NCI-H82 treated with DMSO at 0.1 percent for 48 hours (cell line): ENCODE measurements around the gene RABEPK.
"Not testable (repeated sequence)": the region's sequence is repeated elsewhere in the genome, so short reads cannot be mapped to it uniquely, and the experiment has no call there.

Source experiments
- DNase-seq: peaks from one replicate; lab custom pipeline; 2025; ENCODE audit not compliant: unreplicated experiment; lab: John Stamatoyannopoulos, UW

The RABEPK gene

DNA sequence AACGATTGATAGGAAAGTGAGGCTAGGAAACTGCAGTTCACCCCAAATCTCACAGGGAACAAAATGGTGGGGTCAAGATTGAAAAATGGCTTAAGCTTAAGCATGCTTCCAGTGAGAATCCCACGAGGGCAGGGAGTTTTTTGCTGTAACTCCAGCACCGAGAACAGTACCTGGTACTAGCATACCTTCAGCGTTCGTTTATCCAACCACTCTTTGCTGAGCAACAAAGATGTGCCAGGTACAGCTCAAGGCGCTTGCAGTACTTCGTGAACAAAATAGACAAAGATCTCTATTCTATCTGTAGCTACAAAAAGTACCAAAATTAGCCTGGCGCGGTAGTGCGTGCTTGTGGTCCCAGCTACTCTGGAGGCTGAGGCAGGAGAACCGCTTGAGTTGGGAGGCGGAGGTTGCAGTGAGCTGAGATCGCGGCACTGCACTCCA, 10.0 kb upstream of the RABEPK start:
- DNase-seq: no peak

DNA sequence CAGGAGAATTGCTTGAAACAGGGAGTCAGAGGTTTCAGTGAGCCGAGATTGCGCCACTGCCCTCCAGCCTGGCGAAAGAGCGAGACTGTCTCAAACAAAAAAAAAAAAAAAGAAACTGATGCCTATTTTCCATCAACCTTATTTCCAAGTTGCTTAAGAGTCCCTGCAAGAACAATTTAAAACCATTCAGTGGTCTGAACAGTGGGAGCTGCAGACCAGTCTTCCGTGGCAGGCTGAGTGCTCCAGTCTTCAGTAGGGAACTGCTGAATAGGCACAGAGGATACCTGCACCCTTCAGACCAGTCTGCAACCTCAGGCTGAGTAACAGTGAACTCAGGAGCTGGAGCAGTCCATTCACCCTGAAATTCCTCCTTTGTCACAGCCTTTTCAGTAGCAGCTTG, 5.9 kb upstream of the RABEPK start:
- DNase-seq: not testable (repeated sequence)

DNA sequence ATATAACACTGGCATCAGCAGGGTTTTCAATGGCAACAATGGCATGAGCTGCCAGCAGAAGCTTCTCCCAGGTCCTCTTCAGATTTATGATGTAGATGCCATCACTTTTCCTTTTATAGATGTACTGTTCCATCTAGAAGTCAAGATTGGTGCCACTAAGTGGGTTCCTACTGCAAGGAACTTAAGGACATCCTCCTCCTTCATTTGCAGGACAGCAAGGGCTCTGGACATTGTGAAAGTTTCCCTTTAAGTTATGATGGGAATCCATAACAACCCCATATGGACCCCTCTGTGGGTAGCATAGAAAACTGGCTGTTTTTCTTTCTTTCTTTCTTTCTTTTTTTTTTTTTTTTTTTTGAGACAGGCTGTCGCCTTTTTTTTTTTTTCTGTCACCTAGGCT, 4.8 kb upstream of the RABEPK start:
- DNase-seq: not testable (repeated sequence)

DNA sequence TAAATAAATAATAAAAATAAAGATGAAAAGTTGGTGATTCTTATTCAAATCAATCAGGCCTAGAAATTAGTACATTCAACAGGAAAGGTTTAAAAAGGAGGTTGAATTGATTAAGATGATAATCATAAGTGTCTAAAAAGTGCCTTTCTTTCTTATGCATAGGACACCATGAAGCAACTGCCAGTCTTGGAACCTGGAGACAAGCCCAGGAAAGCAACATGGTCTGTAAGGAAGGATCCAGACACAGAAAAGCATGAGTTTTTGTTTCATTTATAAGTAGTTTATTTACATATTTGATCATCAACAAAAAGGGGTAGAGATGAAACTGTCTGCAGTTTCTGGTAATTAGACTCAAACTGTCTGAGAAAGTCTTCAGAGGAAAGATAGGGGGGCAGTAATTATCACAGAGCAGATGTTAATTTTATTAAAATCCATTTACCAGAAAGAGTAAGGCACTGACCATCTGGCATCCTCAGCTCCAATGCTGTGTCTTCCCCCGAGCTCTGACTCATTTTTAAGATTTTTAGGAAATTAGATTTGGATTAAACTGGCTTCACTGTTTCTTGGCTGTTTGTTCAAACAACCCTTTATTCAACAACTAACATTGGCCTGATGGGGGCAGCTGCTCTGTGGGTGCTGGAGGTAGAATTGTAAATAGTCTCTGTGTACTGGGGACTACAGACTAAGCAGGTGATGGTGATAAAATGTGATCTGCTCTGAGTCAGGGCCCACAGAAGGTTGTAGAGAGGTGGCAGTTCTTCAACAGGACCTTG, 2.7 kb downstream of the RABEPK start:
- DNase-seq: peak; percentile 98

DNA sequence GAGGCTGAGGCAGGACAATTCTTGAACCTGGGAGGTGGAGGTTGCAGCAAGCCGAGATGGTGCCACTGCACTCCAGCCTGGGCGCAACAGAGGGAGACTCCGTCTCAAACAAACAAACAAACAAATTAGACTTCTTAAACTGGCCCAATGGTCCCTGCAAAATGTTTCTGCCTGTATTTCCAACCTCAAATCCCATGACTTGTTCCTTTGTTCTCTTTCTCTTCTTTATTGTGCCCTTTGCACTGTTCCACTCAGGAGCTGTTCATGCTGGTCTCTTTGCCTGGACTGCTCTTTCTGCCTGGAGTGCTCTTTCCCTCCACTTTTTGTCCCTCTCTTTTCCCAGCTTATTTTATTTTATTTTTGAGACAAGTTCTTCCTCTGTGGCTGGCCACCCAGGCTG, 4.1 kb downstream of the RABEPK start:
- DNase-seq: no peak

DNA sequence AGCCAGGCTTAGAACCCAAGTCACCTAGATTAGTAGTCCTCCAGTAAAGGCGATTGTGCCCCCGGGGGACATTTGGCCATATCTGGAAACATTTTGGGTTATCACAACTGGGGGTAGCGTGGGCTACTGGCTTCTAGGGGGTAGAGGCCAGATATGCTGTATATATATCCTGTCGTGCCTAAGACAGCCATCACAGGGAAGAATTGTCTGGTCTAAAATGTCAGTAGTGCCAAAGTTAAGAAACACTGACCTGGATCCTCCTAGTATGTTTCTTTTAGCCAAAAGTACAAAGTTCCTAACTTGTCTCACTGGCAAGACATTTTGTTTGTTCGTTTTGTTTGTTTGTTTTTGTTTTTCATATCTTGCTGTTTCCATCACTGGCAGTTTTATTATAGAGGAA, 13.8 kb downstream of the RABEPK start:
- no peak for DNase-seq

DNA sequence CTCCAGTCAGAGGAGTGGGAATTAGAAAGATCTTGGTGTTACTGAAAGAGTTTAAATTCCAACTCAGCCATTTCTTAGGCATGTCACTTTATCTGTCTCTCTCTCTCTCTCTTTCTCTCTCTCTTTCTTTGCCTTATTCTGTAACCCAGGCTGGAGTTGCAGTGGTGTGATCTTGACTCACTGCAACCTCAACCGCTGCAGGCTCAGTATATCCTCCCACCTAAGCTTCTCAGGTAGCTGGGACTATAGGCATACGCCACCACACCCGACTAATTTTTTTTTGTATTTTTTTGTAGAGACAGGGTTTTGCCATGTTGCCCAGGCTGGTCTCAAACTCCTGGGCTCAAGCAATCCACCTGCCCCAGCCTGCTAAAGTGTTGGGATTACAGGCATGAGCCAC, 18.3 kb downstream of the RABEPK start:
- DNase-seq: no peak

DNA sequence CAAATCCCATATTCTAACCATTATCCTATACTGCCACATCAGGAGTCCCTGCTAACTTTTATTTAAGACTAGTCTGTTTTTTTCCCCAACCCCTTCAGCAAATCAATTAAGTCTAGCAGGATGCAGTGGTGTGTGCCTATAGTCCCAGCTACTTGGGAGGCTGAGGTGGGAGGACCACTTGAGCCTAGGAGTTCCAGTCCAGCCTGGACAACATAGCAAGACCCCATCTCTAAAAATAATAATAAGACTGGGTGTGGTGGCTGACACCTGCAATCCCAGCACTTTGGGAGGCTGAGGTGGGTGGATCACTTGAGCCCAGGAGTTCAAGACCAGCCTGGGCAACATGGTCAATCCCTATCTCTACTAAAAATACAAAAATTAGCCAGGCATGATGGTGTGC, 24.5 kb downstream of the RABEPK start:
- DNase-seq: not testable (repeated sequence)

DNA sequence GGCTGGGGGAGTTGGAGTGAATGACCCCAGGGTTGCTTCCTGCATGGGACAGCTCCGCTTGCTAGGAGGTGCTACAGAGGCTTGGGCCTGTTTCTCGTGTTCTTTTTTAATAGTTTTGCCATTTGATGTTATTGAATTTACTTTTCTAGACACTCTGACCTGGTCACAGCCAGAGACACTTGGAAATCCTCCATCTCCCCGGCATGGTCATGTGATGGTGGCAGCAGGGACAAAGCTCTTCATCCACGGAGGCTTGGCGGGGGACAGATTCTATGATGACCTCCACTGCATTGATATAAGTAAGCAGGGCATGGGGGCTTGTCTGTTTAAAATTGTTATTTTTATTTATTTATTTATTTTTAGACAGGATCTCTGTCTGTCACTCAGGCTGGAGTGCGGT, 27.4 kb downstream of the RABEPK start:
- DNase-seq: no peak

DNA sequence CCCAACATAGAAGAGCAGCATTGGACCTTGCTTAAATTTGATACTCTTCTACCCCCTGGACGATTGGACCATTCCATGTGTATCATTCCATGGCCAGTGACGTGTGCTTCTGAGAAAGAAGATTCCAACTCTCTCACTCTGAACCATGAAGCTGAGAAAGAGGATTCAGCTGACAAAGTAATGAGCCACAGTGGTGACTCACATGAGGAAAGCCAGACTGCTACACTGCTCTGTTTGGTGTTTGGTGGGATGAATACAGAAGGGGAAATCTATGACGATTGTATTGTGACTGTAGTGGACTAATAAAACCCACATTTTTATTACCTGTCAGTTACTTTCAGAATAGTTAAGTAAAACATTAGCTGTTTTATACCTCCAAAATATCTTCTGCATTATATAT, 33.3 kb downstream of the RABEPK start:
- no peak for DNase-seq

DNA sequence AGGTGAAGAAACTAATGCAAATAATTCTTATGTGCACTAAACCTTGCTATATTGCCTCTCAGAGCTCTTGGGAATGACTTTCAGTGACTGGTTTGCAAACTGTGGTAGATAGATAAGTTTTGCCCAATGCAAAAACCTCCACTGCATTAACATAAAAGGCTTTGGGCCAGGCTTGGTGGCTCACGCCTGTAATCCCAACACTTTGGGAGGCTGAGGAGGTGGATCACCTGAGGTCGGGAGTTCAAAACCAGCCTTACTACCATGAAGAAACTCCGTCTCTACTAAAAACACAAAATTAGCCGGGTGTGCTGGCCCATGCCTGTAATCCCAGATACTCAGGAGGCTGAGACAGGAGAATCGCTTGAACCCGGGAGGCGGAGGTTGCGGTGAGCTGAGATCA, 33.8 kb downstream of the RABEPK start:
- not testable (repeated sequence) for DNase-seq

DNA sequence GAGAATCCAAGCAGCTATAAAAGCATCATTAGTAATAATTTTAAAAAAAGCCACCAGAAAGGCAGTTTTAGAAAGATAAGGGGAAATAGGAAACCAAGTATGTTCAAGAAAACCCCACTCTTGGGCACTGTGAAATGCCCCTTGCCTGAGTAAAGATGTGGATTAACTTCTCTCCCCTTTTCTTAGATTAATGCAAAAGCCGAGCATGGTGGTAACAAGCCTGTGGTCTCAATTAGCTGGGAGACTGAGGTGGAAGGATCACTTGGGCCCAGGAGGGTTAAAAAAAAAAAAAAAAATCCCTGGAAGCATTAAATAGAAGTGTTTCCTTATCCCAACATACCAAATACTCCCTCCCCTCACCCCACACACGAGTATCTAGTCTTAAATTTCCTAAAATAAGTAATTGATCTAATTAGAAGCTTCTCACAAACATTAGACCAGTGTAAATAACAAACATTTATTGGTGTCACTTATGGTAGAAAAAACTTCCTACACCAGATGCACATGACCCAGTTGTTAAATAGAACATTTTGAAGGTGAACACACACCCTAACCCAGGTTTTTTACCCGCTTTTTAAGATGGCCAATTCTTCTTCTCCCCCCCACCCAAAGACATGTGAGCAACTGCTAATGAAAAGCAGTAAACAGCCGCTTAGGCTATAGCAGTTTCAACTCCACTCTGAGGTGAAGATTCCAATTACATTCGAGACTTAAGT, 35.6 kb downstream of the RABEPK start:
- no peak for DNase-seq

DNA sequence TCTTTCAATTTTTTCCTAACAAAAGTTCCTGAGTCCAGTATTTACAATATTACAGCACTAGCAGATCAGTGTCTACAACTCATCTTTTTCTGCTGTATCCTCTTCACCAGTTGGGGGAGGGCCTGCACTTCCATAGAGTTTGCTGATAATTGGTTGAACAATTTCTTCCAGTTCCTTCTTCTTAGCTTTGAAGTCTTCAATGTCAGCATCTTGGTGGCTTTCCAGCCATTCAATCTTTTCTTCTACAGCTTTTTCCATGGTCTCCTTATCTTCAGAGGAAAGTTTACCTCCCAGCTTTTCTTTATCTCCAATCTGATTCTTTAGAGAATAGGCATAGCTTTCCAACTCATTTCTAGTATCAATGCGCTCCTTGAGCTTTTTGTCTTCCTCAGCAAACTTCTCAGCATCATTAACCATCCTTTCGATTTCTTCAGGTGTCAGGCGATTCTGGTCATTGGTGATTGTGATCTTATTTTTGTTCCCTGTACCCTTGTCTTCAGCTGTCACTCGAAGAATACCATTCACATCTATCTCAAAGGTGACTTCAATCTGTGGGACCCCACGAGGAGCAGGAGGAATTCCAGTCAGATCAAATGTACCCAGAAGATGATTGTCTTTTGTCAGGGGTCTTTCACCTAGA, 36.3 kb downstream of the RABEPK start:
- not testable (repeated sequence) for DNase-seq

DNA sequence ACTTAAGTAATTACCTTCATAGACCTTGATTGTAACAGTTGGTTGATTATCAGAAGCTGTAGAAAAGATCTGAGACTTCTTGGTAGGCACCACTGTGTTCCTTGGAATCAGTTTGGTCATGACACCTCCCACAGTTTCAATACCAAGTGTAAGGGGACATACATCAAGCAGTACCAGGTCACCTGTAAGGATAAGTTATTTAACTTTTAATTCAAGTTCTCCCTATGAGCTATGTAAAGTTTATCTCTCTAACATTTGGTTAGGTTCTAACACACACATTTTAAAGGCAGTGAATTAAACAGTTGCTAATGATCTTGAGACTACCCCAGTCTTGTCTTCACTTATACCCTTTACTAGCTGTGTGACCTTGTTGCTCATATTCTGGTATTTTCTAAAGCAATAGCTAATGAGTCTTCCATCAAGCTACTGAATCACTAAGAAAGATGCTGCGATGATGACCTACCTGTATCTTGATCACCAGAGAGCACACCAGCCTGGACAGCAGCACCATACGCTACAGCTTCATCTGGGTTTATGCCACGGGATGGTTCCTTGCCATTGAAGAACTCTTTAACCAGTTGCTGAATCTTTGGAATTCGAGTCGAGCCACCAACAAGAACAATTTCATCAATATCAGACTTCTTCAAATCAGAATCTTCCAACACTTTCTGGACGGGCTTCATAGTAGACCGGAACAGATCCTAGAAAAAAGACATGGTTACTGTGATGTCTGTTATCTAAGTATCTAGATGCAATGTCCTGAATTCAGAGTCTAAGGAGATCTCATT, 38.0 kb downstream of the RABEPK start:
- DNase-seq: no peak

DNA sequence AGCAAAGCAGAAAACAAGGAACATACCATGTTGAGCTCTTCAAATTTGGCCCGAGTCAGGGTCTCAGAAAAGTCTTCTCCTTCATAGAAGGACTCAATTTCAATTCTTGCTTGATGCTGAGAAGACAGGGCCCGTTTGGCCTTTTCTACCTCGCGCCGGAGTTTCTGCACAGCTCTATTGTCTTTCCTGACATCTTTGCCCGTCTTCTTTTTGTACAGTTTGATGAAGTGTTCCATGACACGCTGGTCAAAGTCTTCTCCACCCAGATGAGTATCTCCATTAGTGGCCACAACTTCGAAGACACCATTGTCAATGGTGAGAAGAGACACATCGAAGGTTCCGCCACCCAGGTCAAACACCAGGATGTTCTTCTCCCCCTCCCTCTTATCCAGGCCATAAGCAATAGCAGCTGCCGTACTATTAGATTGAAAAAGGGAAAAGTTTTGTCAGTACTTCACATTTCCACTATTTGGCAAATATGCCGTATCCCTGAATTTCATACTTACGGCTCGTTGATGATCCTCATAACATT, 38.6 kb downstream of the RABEPK start:
- DNase-seq: no peak

DNA sequence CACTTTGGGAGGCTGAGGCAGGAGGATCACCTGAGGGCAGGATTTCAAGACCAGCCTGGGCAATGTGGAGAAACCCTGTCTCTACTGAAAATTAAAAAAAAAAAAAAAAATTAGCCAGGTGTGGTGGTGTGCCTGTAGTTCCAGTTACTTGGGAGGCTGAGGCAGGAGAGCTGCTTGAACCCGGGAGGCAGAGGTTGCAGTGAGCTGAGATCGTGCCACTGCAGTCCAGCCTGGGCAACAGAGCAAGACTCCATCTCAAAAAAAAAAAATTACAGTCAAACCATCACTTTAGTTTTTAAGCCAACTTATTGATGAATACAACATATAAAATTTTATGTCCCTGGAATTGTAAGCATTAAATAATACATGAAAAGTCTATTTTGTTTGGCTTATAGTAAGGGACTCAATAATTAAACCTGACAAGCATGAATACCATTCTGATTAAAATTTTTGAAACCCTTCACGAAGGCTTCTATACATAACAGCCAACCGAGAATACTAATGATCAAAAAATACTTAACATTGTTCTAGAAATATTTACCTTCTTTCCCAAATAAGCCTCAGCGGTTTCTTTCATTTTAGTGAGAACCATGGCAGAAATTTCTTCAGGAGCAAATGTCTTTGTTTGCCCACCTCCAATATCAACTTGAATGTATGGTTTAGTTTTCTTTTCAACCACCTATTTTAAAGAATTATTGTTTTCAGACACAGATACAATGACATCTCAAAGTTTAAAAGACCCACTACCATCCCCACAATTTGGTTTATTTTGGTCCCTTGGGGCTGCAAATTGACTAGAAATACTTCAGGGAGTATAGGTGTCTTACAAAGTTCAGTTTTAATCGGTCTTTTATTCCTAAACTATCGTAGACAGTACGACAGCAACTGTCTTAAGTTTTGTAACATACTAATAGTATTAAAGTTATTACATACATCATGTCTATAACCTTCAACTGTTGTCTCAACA, 39.6 kb downstream of the RABEPK start:
- no peak for DNase-seq

DNA sequence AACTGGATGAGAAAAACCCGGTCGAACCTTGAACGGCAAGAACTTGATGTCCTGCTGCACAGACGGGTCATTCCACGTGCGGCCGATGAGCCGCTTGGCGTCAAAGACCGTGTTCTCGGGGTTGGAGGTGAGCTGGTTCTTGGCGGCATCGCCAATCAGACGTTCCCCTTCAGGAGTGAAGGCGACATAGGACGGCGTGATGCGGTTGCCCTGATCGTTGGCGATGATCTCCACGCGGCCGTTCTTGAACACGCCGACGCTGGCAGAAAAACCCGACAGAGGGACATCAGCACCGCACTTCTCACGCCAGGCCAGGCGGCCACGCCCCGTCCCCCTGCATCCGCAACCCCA, 40.3 kb downstream of the RABEPK start:
- DNase-seq: no peak

DNA sequence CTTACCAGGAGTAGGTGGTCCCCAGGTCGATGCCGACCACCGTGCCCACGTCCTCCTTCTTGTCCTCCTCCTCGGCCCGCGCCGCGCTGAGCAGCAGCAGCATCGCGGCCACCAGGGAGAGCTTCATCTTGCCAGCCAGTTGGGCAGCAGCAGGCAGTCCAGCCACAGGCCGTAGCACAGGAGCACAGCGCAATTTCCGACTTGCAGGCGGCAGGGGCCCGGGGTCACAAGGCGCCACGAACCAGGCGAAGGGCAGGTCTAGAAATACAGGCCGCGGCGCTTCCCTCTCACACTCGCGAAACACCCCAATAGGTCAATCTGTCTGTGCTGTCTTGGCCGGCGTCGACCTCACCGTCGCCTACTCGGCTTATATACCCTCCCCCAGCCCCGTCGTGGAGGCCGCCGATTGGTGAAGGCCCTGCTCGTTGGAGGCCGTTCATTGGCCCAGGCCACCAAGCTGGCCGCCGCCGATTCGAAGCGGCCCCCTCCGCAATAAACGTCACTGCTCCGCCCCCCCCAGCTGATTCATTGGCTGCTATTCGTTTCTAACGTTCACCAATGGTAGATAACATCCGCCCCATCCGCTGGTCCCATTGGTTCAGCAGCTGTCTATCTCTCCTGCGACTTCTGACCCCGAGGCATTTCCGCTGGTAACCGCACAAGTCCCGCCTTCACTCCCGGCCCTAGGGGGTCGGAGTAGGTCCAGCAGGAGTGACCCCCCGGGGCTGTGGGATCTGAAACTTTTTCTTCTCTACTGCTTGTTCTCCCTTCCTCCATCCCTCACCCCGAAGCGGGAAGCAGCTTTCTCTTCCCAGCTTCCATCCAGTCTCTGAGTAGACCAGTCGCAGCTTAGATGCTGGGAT, 40.9 kb downstream of the RABEPK start, which contains the start of gene HSPA5:
Gene HSPA5, minus strand, starts transcription at position 344 of the 863 bp plus-strand sequence. Its CDS starts 217 bp downstream, at position 127.
- DNase-seq: peak; percentile 96
